ENCODE data around the gene DENND2D. TPM values are rescaled to one million over a fixed set of nuclear protein-coding genes. Genes with fewer than 3 reads are reported as not detected.

The DENND2D gene
- total and polyA plus RNA-seq, 9 of the 15 experiments (the other 6 are each of a cell fraction or from before 2014, with no cell fraction given) = 0.08 to 0.44 (median 0.13) TPM; not detected in 6

GRCh38 chr1:111172463-111172862 is 28.0 kb downstream of the DENND2D start (continued):
- TF ChIP-seq, protein P1, sequence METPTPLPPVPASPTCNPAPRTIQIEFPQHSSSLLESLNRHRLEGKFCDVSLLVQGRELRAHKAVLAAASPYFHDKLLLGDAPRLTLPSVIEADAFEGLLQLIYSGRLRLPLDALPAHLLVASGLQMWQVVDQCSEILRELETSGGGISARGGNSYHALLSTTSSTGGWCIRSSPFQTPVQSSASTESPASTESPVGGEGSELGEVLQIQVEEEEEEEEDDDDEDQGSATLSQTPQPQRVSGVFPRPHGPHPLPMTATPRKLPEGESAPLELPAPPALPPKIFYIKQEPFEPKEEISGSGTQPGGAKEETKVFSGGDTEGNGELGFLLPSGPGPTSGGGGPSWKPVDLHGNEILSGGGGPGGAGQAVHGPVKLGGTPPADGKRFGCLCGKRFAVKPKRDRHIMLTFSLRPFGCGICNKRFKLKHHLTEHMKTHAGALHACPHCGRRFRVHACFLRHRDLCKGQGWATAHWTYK (CRISPR knock-in tag; IDR thresholded peaks at IDR 0.05) = no peak
- TF ChIP-seq THRAP3 (IDR thresholded peaks at IDR 0.05; ENCODE audit: borderline replicate concordance) (no peak), ZNF3 (CRISPR knock-in tag; IDR thresholded peaks at IDR 0.05) (no peak), SMARCA4 (IDR thresholded peaks at IDR 0.05) (peak; percentile 79), PKNOX1 (IDR thresholded peaks at IDR 0.05) (peak; percentile 77), NCOR1 (IDR thresholded peaks at IDR 0.05) (peak; percentile 61), TCF3 (CRISPR knock-in tag; IDR thresholded peaks at IDR 0.05) (peak; percentile 90), ZZZ3 (IDR thresholded peaks at IDR 0.05) (no peak), FOXK2 (conservative IDR thresholded peaks at IDR 0.05 in 1 of 2, IDR thresholded peaks at IDR 0.05 in 1 of 2; ENCODE audit: low read depth in 2 of 2) (peak; percentile 66 to 77; a peak in 2 of 4 replicates), ZNF449 (CRISPR knock-in tag; IDR thresholded peaks at IDR 0.05) (no peak), GATA2 (CRISPR knock-in tag; IDR thresholded peaks at IDR 0.05) (peak; percentile 50; the same call in 1 of the 2 replicates), CHD2 (IDR thresholded peaks at IDR 0.05; ENCODE audit: low read depth, low read length) (no peak), HDAC3 (IDR thresholded peaks at IDR 0.05; ENCODE audit: borderline replicate concordance, partially characterized antibody) (no peak), ZSCAN29 (IDR thresholded peaks at IDR 0.05) (no peak), DPF2 (IDR thresholded peaks at IDR 0.05) (peak; percentile 53)
- TF ChIP-seq, protein P2, sequence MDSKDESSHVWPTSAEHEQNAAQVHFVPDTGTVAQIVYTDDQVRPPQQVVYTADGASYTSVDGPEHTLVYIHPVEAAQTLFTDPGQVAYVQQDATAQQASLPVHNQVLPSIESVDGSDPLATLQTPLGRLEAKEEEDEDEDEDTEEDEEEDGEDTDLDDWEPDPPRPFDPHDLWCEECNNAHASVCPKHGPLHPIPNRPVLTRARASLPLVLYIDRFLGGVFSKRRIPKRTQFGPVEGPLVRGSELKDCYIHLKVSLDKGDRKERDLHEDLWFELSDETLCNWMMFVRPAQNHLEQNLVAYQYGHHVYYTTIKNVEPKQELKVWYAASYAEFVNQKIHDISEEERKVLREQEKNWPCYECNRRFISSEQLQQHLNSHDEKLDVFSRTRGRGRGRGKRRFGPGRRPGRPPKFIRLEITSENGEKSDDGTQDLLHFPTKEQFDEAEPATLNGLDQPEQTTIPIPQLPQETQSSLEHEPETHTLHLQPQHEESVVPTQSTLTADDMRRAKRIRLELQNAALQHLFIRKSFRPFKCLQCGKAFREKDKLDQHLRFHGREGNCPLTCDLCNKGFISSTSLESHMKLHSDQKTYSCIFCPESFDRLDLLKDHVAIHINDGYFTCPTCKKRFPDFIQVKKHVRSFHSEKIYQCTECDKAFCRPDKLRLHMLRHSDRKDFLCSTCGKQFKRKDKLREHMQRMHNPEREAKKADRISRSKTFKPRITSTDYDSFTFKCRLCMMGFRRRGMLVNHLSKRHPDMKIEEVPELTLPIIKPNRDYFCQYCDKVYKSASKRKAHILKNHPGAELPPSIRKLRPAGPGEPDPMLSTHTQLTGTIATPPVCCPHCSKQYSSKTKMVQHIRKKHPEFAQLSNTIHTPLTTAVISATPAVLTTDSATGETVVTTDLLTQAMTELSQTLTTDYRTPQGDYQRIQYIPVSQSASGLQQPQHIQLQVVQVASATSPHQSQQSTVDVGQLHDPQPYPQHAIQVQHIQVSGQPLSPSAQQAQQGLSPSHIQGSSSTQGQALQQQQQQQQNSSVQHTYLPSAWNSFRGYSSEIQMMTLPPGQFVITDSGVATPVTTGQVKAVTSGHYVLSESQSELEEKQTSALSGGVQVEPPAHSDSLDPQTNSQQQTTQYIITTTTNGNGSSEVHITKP (IDR thresholded peaks at IDR 0.05; ENCODE audit: partially characterized antibody) = no peak
- TF ChIP-seq, protein P3, sequence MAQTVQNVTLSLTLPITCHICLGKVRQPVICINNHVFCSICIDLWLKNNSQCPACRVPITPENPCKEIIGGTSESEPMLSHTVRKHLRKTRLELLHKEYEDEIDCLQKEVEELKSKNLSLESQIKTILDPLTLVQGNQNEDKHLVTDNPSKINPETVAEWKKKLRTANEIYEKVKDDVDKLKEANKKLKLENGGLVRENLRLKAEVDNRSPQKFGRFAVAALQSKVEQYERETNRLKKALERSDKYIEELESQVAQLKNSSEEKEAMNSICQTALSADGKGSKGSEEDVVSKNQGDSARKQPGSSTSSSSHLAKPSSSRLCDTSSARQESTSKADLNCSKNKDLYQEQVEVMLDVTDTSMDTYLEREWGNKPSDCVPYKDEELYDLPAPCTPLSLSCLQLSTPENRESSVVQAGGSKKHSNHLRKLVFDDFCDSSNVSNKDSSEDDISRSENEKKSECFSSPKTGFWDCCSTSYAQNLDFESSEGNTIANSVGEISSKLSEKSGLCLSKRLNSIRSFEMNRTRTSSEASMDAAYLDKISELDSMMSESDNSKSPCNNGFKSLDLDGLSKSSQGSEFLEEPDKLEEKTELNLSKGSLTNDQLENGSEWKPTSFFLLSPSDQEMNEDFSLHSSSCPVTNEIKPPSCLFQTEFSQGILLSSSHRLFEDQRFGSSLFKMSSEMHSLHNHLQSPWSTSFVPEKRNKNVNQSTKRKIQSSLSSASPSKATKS (CRISPR knock-in tag; IDR thresholded peaks at IDR 0.05) = no peak

Measured in K562 (cell line).